Left lung (tissue), 10 donors: Measurements from ENCODE around the gene NRXN2. TPM values are rescaled to one million over a fixed set of nuclear protein-coding genes. Genes with fewer than 3 reads are reported as not detected.
A peak's percentile ranks its signal among the peaks of the same experiment; 100 is the strongest.

Source experiments
- ATAC-seq: fragments of 200-7000 bp; cut with Tn5 transposase; one replicate; pipeline ENCODE4 v1.9.1; 2020; ENCODE audit warnings: moderate library complexity
- DNase-seq, 4 donors: peaks; one replicate each; pipeline ENCODE4 v3.0.0-alpha.2; 2013 to 2020
- H3K27ac ChIP-seq, 2 donors: fragments of 200-600 bp; sonication (generic) in 1 of 2; one replicate each; pipeline versions ENCODE4 v1.5.0 to v1.8.0; 2020 to 2021
- H3K27me3 ChIP-seq, 2 donors: fragments of 200-600 bp; sonication (generic) in 1 of 2; one replicate each; pipeline versions ENCODE4 v1.5.0 to v1.8.0; 2020 to 2021
- H3K36me3 ChIP-seq, 2 donors: fragments of 200-600 bp; sonication (generic) in 1 of 2; one replicate each; pipeline versions ENCODE4 v1.5.0 to v1.8.0; 2020 to 2021
- H3K4me1 ChIP-seq, 2 donors: fragments of 200-600 bp; one replicate each; pipeline ENCODE4 v1.8.0; 2021
- H3K4me3 ChIP-seq, 2 donors: fragments of 200-600 bp; sonication (generic) in 1 of 2; one replicate each; pipeline versions ENCODE4 v1.5.0 to v1.8.0; 2020 to 2021; ENCODE audit warnings: mild to moderate bottlenecking in 1 of 2
- H3K9me3 ChIP-seq, 2 donors: fragments of 200-600 bp; sonication (generic) in 1 of 2; one replicate each; pipeline versions ENCODE4 v1.5.0 to v1.8.0; 2020 to 2021
- intact Hi-C, 2 donors: fragments of 100-400 bp; cut with DNase I; formaldehyde crosslinking; loops; one replicate each; pipeline versions ENCODE4 v1.11.2 to v1.14.2; 2022
- polyA plus RNA-seq, 6 donors: library from polyadenylated mRNA; unstranded; fragments of 120-200 nt; gene quantifications; one replicate each; pipeline ENCODE4 v1.2.1, GENCODE V29; 2013; ENCODE audit not compliant: insufficient read length in 6 of 6
- total RNA-seq, 2 donors: library from RNA; stranded (reverse); fragmentation: NEBNext Ultra II Directional; extraction: Animal tissue kit (Norgen Biotek cat#: 25700); gene quantifications; one replicate each; pipeline ENCODE4 v1.2.1, GENCODE V29; 2021
- TF ChIP-seq, protein P1 (sequence below), 2 donors: fragments of 200-600 bp; sonication (generic) in 1 of 2; IDR thresholded peaks; one replicate each; pipeline versions ENCODE4 v1.5.0 to v1.8.0; 2021; ENCODE audit warnings: antibody characterized with exemption in 2 of 2
- donor health status: DM: no; HTN: yes; CAD: no.
- donor health status: DM: no; HTN: no; CAD: no.

The NRXN2 gene
- total and polyA plus RNA-seq, 8 donors: 3.5 to 15.0 (median 10.4) TPM

DNA sequence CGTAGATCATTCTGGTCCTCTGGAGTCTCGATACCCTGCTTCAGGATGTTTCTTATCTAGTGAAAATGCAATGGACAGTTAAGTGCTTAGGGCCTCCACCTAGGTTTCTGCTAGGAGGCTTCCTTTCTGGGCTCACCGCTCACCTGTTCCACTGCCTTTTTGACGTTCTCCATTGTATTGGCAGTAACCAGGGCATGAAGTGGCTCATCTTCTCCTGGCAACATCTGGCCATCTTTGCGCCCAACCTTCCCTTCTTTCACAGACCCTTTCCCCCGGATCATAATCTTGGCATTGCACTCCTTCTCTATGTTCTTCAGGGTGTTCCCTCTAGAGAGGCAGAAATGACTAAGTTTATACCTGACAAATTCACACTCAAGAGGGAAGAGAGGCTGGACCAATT, 46.3 kb upstream of the NRXN2 start:
- Histone ChIP-seq H3K27me3 (no peaks in the 10 kb centered on the region), H3K4me1 (peaks cover 0 to 67% of the 10 kb centered on the region in 2 donors), H3K36me3 (peaks cover 20 to 100% of the 10 kb centered on the region in 2 donors), H3K27ac (no peak overlapping the region), H3K9me3 (no peaks in the 10 kb centered on the region), H3K4me3 (no peak overlapping the region)
- intact Hi-C loops: no loop called here
- no peak for ATAC-seq
- TF ChIP-seq, protein P1, sequence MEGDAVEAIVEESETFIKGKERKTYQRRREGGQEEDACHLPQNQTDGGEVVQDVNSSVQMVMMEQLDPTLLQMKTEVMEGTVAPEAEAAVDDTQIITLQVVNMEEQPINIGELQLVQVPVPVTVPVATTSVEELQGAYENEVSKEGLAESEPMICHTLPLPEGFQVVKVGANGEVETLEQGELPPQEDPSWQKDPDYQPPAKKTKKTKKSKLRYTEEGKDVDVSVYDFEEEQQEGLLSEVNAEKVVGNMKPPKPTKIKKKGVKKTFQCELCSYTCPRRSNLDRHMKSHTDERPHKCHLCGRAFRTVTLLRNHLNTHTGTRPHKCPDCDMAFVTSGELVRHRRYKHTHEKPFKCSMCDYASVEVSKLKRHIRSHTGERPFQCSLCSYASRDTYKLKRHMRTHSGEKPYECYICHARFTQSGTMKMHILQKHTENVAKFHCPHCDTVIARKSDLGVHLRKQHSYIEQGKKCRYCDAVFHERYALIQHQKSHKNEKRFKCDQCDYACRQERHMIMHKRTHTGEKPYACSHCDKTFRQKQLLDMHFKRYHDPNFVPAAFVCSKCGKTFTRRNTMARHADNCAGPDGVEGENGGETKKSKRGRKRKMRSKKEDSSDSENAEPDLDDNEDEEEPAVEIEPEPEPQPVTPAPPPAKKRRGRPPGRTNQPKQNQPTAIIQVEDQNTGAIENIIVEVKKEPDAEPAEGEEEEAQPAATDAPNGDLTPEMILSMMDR (IDR thresholded peaks at IDR 0.05): no peak
- peak in 1 of 4 donors; percentile 10 for DNase-seq

DNA sequence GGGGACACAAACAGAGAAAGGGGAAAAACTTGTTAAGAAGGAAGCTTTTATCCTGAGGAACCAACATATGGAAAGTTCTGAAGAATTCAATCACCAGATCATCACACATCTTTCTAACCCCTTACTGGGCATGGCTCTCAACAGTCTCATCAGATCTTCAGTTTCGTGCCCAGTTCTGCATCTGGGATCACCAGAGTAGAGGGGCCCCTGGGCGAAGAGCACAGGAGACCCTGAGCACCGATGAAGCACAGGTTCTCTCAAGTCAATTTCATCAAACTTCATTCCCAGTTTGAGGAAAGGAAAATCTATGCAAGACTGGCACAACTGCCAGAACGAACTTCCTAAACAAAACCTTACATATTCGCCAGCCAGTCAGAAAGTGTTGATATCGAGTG, 45.3 kb upstream of the NRXN2 start:
- TF ChIP-seq, protein P1 (IDR thresholded peaks at IDR 0.05): no peak
- peaks cover 20 to 100% of the 10 kb centered on the region in 2 donors for H3K36me3 ChIP-seq
- intact Hi-C loops: no loop called here
- peaks cover 0 to 67% of the 10 kb centered on the region in 2 donors for H3K4me1 ChIP-seq
- H3K4me3 ChIP-seq: no peak overlapping the region
- H3K27me3 ChIP-seq: no peaks in the 10 kb centered on the region
- DNase-seq (peak in 1 of 4 donors; percentile 11), ATAC-seq (no peak)
- H3K27ac ChIP-seq: no peak overlapping the region
- no peaks in the 10 kb centered on the region for H3K9me3 ChIP-seq

DNA sequence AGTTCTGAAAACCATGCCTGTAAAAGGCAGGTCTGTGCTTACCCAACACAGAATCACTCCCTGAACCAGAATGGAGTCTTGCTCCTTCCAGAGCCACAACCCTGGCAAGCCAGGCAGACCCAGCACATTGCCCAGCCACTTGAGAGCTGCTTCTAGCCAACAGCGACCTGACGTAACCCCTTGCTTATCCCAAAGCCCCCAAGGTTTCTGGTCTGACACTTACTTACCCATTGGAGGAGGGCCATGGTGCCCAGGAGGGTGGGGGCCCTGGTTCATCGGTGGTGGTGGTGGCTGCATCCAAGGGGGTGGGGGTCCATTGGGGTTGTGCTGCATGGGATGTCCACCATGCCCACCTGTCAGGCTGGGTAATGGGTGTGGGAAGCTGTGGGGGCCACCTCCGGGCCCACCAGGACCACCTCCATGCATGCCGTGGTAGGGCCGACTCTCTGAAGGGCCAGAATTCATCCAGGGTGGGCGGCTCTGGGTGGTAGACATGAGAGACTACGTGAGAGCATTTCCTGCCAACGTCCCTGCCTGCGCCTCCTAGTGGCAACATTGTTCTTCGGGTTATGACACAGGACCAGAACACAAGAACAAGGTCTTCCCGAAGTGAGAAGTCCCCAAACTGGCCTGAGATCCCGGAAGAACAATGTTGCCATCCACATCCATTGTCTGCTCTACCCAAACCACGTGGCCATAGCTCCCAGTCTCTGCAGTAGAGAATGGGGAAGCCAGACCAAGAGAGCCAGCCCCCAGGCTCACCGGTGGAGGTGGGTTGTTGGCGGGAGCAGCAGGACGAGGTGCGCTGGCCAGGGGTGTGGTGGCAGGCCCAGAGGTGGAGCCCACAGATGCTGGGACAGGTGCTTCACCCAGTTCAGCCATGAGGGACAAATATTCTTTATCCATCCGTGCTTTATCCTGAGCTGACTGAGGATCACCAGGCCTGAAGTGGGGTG, 44.6 kb upstream of the NRXN2 start:
- DNase-seq (peak; percentile 14 to 84 (median 54)), ATAC-seq (peak; percentile 43)
- no peaks in the 10 kb centered on the region for H3K27me3 ChIP-seq
- H3K9me3 ChIP-seq: no peaks in the 10 kb centered on the region
- intact Hi-C loops: no loop called here
- TF ChIP-seq, protein P1 (IDR thresholded peaks at IDR 0.05): peak; percentile 68 to 77
- no peak overlapping the region for H3K4me3 ChIP-seq
- peaks cover 20 to 100% of the 10 kb centered on the region in 2 donors for H3K36me3 ChIP-seq
- H3K27ac ChIP-seq: peak overlapping the region in 1 of 2 donors; percentile 41
- peaks cover 0 to 67% of the 10 kb centered on the region in 2 donors for H3K4me1 ChIP-seq

DNA sequence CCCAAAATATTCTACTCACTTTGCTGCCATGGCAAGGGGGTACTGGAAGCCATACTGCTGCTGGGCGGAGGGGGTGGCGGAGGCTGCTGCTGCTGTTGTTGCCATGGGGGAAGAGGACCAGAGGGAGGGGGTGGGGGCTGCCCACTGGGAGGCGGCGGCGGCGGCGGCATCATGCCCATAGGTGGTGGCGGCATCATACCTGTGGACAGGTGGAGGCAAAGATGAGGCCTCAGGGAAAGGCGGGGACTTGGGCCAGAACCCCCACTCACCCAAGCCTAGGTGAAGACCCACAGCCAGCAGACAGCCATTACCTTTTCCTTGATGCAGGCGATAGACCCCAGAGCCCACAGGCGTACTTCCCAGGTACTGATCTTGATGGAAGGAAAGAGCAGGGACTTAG, 43.9 kb upstream of the NRXN2 start:
- DNase-seq (peak in 1 of 4 donors; percentile 15), ATAC-seq (no peak)
- Histone ChIP-seq H3K36me3 (peaks cover 20 to 100% of the 10 kb centered on the region in 2 donors), H3K27ac (peak overlapping the region in 1 of 2 donors; percentile 41), H3K9me3 (no peaks in the 10 kb centered on the region), H3K27me3 (no peaks in the 10 kb centered on the region), H3K4me1 (peaks cover 0 to 66% of the 10 kb centered on the region in 2 donors), H3K4me3 (no peak overlapping the region)
- intact Hi-C loops: no loop called here
- TF ChIP-seq, protein P1 (IDR thresholded peaks at IDR 0.05): no peak
